ENCODE measurements around the gene PRICKLE2. TPM values are rescaled to one million over a fixed set of nuclear protein-coding genes. Genes with fewer than 3 reads are reported as not detected.

The PRICKLE2 gene
- total RNA-seq, 6 experiments from 2014 or later, result 2.4 to 4.4 (median 3.3) TPM

GRCh38 chr3:64048631-64049061 lies 176.6 kb downstream of the PRICKLE2 start:
- ATAC-seq, result no peak
- Histone ChIP-seq H3K4me1 (no peaks in the 10 kb centered on the region), H3K27ac (no peak overlapping the region), H3K9me3 (no peaks in the 10 kb centered on the region), H3K27me3 (no peaks in the 10 kb centered on the region), H3K36me3 (no peaks in the 10 kb centered on the region), H3K4me3 (no peak overlapping the region)
- DNase-seq, result no peak
- WGBS (ENCODE audit: insufficient coverage, low coverage, low lambda C conversion rate, missing lambda C conversion rate), result 24% methylated on average over 3 of the region's 3 CpGs
- no peak for TF ChIP-seq POLR2A (IDR thresholded peaks at IDR 0.05)
- TF ChIP-seq, protein P1, sequence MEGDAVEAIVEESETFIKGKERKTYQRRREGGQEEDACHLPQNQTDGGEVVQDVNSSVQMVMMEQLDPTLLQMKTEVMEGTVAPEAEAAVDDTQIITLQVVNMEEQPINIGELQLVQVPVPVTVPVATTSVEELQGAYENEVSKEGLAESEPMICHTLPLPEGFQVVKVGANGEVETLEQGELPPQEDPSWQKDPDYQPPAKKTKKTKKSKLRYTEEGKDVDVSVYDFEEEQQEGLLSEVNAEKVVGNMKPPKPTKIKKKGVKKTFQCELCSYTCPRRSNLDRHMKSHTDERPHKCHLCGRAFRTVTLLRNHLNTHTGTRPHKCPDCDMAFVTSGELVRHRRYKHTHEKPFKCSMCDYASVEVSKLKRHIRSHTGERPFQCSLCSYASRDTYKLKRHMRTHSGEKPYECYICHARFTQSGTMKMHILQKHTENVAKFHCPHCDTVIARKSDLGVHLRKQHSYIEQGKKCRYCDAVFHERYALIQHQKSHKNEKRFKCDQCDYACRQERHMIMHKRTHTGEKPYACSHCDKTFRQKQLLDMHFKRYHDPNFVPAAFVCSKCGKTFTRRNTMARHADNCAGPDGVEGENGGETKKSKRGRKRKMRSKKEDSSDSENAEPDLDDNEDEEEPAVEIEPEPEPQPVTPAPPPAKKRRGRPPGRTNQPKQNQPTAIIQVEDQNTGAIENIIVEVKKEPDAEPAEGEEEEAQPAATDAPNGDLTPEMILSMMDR (IDR thresholded peaks at IDR 0.05), result no peak
- intact Hi-C loops (cut with DNase I), result no loop called here

GRCh38 chr3:64047787-64048186 lies 177.5 kb downstream of the PRICKLE2 start:
- Histone ChIP-seq H3K27ac (no peak overlapping the region), H3K4me1 (no peaks in the 10 kb centered on the region), H3K27me3 (no peaks in the 10 kb centered on the region), H3K9me3 (no peaks in the 10 kb centered on the region), H3K4me3 (no peak overlapping the region), H3K36me3 (no peaks in the 10 kb centered on the region)
- TF ChIP-seq, protein P1 (IDR thresholded peaks at IDR 0.05), result no peak
- TF ChIP-seq POLR2A (IDR thresholded peaks at IDR 0.05), result no peak
- WGBS (ENCODE audit: insufficient coverage, low coverage, low lambda C conversion rate, missing lambda C conversion rate), result 55% methylated on average over 7 of the region's 7 CpGs
- intact Hi-C loops (cut with DNase I), result no loop called here
- ATAC-seq (no peak), DNase-seq (no peak)

- intact Hi-C loops (cut with DNase I), result no loop called here
These were observed 178.2 kb downstream of the PRICKLE2 start for GRCh38 chr3:64046996-64047594.

DNA sequence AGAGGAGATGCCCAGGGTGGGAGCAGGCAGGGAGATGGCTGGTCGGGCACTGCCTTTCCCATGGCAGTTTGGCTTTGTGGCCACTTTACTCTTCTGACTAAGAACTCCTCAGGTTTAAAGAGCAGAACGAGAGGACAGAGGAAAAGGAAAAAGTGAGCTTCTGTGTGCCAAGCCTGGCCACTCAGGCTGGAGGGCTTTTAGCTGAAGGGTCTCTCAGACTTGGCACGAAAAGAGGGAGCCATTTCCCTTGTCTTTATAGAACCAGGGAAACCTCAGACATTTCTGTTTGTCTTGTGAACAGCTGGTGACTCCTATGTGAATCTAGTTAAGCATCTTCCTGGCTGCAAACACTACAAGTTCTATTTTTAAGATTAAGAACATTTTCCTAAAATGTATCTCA lies 178.7 kb downstream of the PRICKLE2 start:
- H3K36me3 ChIP-seq, result no peaks in the 10 kb centered on the region
- no peak overlapping the region for H3K27ac ChIP-seq
- ATAC-seq (no peak), DNase-seq (no peak)
- 57% methylated on average over 3 of the region's 3 CpGs for WGBS (ENCODE audit: insufficient coverage, low coverage, low lambda C conversion rate, missing lambda C conversion rate)
- TF ChIP-seq POLR2A (IDR thresholded peaks at IDR 0.05), result no peak
- TF ChIP-seq, protein P1 (IDR thresholded peaks at IDR 0.05), result no peak
- intact Hi-C loops (cut with DNase I), result no loop called here
- H3K27me3 ChIP-seq, result no peaks in the 10 kb centered on the region
- no peaks in the 10 kb centered on the region for H3K9me3 ChIP-seq
- H3K4me3 ChIP-seq, result no peak overlapping the region
- H3K4me1 ChIP-seq, result no peaks in the 10 kb centered on the region

More at GRCh38 chr3:64046996-64047594, 178.2 kb downstream of the PRICKLE2 start:
- 35% methylated on average over 6 of the region's 6 CpGs for WGBS (ENCODE audit: insufficient coverage, low coverage, low lambda C conversion rate, missing lambda C conversion rate)
- no peaks in the 10 kb centered on the region for H3K36me3 ChIP-seq
- no peak overlapping the region for H3K4me3 ChIP-seq
- ATAC-seq, result no peak
- H3K9me3 ChIP-seq, result no peaks in the 10 kb centered on the region
- H3K27me3 ChIP-seq, result no peaks in the 10 kb centered on the region
- no peak for DNase-seq
- no peak overlapping the region for H3K27ac ChIP-seq
- no peak for TF ChIP-seq POLR2A (IDR thresholded peaks at IDR 0.05)
- TF ChIP-seq, protein P1 (IDR thresholded peaks at IDR 0.05), result no peak
- H3K4me1 ChIP-seq, result no peaks in the 10 kb centered on the region

Measured in right lobe of liver (tissue), 6 donors.